ENCODE measurements around the gene ALDH1A1.

ALDH1A1 gene

DNA sequence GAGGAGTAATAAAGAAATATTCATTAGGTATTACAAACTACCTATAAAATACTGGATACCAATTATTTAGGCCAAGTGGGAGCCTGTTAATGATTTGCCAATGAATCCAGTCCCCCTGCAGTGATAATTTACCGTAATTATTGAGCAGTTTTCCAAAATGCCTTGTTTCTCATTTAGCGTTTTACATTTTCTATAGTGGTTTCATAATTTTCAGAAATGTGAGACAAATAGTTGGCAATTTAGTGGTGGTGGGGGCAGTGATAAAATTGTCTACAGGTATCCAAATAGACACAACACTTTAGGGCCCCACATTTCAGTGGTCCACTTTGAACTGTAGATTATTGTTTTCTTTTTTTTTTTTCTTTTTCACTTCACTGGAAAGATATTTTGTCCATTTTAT lies 27.3 kb upstream of the ALDH1A1 start:
- H3K4me3 ChIP-seq (ENCODE audit: low read depth, low read length), result no peak overlapping the region
- DNase-seq (ENCODE audit: low read depth), result no peak
- TF ChIP-seq, protein P1, sequence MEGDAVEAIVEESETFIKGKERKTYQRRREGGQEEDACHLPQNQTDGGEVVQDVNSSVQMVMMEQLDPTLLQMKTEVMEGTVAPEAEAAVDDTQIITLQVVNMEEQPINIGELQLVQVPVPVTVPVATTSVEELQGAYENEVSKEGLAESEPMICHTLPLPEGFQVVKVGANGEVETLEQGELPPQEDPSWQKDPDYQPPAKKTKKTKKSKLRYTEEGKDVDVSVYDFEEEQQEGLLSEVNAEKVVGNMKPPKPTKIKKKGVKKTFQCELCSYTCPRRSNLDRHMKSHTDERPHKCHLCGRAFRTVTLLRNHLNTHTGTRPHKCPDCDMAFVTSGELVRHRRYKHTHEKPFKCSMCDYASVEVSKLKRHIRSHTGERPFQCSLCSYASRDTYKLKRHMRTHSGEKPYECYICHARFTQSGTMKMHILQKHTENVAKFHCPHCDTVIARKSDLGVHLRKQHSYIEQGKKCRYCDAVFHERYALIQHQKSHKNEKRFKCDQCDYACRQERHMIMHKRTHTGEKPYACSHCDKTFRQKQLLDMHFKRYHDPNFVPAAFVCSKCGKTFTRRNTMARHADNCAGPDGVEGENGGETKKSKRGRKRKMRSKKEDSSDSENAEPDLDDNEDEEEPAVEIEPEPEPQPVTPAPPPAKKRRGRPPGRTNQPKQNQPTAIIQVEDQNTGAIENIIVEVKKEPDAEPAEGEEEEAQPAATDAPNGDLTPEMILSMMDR (IDR thresholded peaks at IDR 0.05; ENCODE audit: insufficient read depth, low read depth, low read length, missing control alignments), result no peak

DNA sequence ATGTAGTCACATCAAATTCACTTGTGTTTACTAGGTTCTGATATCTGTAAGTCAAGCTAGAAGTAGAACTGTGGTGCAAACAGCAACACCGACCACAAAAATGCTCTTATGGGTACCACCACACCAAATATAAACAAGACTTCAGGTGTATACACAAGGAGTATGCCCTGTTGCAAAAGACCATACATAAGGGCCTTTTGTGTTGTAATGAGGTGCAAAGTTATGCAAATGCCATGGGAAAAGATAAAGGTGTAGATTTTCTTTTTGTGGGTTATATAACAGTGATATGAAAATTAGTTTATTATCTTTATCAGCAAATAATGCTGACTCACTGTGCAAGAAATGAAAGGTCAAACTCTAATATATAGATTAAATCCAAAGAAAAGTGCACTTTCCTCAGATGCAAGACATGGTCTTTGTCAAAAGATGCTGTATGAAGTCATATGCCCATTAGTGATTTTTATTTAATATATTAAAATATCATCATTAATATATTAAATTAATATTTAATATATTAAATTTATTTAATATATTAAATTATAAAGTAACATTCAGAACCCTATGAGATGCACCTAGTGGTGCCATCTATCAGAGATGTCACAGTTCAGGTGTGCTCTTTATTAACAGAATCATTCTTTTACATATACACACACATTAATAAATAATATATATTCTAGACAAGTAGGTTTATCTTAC lies 26.7 kb upstream of the ALDH1A1 start:
- TF ChIP-seq, protein P1 (IDR thresholded peaks at IDR 0.05; ENCODE audit: insufficient read depth, low read depth, low read length, missing control alignments), result no peak
- H3K4me3 ChIP-seq (ENCODE audit: low read depth, low read length), result no peak overlapping the region
- no peak for DNase-seq (ENCODE audit: low read depth)

DNA sequence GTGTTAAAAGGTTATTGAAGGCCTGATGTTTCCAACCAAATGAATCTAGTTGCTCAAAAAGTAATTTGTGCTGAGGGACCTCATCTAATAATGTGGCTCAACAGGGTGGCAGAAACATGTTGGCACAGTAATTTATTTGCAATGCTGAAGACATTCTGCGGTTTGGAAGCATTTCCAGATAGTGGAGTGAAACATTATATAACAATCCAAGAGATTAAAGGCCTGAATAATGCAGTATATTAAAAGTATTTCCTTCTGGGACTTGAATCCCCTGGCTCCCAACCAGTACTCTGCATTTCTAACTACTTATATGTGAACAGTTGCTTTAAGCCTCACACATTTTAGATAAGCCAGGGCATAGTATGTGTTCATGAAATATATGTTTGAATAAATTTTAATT lies 25.9 kb upstream of the ALDH1A1 start:
- no peak for DNase-seq (ENCODE audit: low read depth)
- TF ChIP-seq, protein P1 (IDR thresholded peaks at IDR 0.05; ENCODE audit: insufficient read depth, low read depth, low read length, missing control alignments), result no peak
- no peak overlapping the region for H3K4me3 ChIP-seq (ENCODE audit: low read depth, low read length)

DNA sequence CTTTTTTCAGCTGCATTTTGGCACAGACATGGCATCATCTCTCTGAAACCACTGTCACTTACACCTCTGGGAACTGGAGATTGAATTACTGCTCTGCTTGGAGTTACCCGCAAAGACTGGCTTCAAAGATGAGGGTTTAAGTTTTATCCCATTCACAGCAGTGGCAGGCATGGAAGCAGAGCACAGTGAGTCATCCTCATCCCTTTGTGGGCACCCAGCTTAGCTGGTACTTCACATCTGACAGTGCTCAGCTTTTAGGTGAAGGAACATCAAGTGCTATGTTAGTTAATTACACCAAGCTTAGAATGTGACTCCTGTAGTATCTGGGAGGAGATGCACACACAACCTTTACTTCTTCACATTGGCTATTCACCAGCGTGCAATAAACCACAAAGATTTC lies 24.8 kb upstream of the ALDH1A1 start:
- H3K4me3 ChIP-seq (ENCODE audit: low read depth, low read length), result no peak overlapping the region
- no peak for DNase-seq (ENCODE audit: low read depth)
- TF ChIP-seq, protein P1 (IDR thresholded peaks at IDR 0.05; ENCODE audit: insufficient read depth, low read depth, low read length, missing control alignments), result no peak

DNA sequence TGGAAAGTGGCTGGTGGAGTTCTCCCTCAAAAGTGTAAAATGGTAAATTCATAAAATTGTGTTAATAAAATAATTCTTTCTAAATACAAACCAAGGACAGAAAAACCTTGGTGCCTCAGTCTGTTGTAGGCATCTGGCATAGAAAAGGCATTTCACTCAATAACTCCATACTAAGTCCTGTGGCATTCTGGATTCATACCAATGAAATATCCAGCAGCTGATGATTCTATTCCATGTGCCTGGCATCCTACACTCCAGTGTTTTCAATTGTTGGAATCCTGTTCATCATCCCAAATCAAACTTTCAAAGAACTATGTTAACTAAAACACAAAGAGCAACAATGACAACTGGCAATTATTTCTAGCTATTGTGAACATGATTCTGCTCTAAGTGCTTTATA lies 21.6 kb upstream of the ALDH1A1 start:
- H3K4me3 ChIP-seq (ENCODE audit: low read depth, low read length), result no peak overlapping the region
- TF ChIP-seq, protein P1 (IDR thresholded peaks at IDR 0.05; ENCODE audit: insufficient read depth, low read depth, low read length, missing control alignments), result no peak
- DNase-seq (ENCODE audit: low read depth), result no peak

DNA sequence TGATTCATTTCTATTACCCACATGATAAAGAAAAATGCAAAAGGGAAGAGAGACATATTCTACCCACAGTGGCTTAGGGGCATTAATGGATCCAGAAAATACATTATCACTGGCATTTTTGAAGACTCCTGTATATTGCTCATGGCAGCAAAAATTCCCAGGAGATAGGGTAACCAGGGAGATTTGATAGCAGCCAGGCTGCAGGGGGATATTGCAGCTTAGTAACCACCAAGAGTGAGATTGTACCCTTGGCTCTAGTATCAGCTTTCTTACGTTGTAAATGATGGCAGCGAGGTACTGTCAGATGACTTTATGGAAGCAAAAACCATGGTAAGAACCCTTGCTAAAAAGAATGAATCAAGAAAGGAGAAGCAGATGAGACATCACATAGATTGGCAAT lies 19.8 kb upstream of the ALDH1A1 start:
- no peak overlapping the region for H3K4me3 ChIP-seq (ENCODE audit: low read depth, low read length)
- TF ChIP-seq, protein P1 (IDR thresholded peaks at IDR 0.05; ENCODE audit: insufficient read depth, low read depth, low read length, missing control alignments), result no peak
- no peak for DNase-seq (ENCODE audit: low read depth)

DNA sequence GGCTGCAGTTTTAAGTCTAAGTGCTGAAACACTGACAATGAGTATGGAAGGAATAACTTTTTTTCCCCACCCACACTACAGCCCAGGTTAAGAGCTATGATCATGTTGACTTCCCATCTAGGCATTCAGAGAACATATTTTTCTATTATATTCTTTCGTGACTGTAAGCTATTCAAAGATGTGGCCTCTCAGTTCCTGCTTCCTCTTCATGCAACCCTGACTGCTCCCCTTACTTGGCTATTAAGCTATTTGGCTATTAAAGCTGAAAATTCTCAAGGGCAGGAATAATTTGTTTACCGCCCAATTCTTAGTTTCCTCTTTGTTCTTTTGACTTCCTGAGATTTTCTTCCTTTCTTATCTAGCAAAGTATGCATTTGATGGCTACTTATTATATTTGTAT lies 18.6 kb upstream of the ALDH1A1 start:
- TF ChIP-seq, protein P1 (IDR thresholded peaks at IDR 0.05; ENCODE audit: insufficient read depth, low read depth, low read length, missing control alignments), result no peak
- no peak for DNase-seq (ENCODE audit: low read depth)
- no peak overlapping the region for H3K4me3 ChIP-seq (ENCODE audit: low read depth, low read length)

Measured in GM12865 (cell line).